GM12873 (cell line): ENCODE data around the gene HSPA9.

Experiments used
- CTCF ChIP-seq: IDR thresholded peaks from 2 replicates; pipeline ENCODE4 v1.5.1; 2012; ENCODE audit warnings: low read depth, mild to moderate bottlenecking, moderate library complexity, low read length, control low read depth; ENCODE audit not compliant: insufficient read depth; ENCODE audit errors: missing control alignments

HSPA9 gene

GRCh38 chr5:138579517-138579863, 4.3 kb upstream of the HSPA9 start:
- TF ChIP-seq CTCF = no peak

DNA sequence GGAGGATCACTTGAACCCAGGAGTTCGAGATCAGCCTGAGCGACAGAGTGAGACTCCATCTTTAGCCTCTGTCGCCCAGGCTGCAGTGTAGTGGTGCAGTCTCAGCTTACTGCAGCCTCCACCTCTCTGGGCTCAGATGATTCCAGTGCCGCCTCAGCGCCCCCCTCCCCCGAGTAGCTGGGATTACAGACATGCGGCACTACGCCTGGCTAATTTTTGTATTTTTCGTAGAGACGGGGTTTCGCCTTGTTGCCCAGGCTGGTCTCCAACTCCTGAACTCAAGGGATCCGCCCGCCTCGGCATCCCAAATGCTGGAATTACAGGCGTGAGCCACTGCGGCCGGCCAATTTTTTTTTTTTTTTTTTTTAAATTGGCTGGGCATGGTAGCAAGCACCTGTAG, 2.3 kb upstream of the HSPA9 start:
- no peak for TF ChIP-seq CTCF

DNA sequence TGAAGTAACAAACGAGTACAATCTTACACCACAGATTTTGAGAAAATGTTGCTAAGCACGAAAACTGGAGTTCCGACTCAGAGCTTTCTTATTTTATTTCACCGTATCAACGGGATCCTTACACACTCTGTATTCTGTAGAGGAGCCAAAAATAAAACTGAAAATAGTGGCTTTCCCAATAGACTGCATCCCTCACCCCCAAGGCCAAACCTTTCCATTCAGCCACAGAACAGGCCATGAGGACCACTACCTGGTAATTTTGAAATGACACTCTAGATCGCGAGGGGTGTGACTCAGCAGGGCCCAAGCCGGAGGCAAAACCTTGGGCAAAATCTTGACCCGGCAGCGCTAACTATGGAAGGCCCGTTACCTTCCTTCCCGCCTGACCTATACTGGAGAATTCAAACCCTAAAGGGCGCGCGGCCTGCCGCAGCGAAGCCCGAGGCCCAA, 432 bp downstream of the HSPA9 start:
- no peak for TF ChIP-seq CTCF

- TF ChIP-seq CTCF = no peak
Measured at GRCh38 chr5:138573949-138574670, 1.1 kb downstream of the HSPA9 start.

GRCh38 chr5:138573223-138573622, 2.0 kb downstream of the HSPA9 start:
- no peak for TF ChIP-seq CTCF

- no peak for TF ChIP-seq CTCF
Measured at GRCh38 chr5:138570871-138571270, 4.3 kb downstream of the HSPA9 start.

DNA sequence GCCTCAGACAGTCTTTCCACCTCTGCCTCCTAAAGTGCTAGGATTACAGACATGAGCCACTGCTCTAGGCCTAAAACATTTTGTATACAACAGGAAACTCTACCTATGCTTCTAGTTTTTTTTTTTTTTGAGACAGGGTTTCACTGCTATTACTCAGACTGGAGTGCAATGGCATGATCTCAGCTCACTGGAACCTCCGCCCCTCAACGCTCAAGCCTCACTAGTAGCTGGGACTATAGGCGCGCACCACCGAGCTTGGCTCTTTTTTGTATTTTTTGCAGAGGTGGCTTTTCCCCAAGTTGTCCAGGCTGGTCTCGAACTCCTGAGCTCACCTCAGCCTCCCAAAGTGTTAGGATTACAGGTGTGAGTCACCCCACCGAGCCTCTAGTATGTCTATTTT, 5.4 kb downstream of the HSPA9 start:
- no peak for TF ChIP-seq CTCF
